G401.6 (cell line): Measurements from ENCODE around the gene TRMT112.

Source experiments
- FAIRE-seq: peaks from 2 replicates; lab custom pipeline; 2012; peaks lifted over from hg19 to GRCh38; lab: Jason Lieb, UNC

The TRMT112 gene

DNA sequence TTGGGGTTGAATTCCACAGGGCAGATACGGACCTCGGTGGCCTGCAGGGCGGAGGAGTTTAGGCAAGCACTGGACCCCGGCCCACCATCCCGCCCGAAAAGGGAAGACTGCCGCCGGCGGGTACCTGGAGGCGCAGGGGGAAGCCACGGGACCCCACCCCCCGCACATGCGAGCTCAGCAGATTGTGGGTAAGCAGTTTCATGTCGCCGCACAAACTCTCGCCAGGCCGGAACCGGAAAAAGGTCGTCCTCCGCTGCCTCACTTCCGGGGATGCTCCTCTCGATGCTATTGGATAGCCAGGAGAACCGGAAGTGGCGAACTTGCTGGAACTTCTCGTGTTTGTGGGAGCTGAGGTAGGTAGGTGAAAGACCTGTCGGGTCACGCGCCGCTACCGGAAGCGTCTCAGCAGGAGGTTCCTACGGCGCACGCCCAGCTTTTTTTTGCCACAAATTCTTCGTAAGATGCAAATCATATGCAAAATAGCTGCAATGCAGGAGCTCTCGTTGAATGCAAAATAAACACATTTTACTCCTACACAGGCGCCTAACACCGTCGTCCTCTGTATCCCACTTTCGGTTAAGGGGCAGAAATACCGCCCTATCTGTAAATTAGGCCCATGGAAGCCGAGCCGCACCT, at the start of gene TRMT112:
TSS of gene TRMT112 (minus strand) at position 235 of the 636 bp plus-strand sequence. CDS start at position 202, 33 bp downstream.
- peak; percentile 99 for FAIRE-seq

DNA sequence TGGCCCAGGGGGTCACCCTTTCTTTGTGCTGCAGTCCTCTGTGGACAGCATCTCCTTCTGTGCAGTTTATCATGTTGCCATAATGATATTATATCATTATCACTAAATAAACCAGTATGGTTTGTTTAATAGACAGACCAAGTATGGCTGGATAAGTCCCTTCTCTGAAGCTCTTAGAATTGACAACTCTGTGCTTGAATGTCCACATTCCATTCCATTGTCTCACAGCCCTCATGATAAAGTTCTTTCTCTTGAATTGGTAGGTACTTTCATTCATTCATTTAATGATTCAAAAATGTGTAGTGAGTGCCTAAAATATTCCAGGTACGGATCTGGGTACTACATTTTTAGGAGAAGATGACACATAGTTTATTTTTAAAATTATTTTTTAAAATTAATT, 49.4 kb upstream of the TRMT112 start:
- FAIRE-seq: no peak

DNA sequence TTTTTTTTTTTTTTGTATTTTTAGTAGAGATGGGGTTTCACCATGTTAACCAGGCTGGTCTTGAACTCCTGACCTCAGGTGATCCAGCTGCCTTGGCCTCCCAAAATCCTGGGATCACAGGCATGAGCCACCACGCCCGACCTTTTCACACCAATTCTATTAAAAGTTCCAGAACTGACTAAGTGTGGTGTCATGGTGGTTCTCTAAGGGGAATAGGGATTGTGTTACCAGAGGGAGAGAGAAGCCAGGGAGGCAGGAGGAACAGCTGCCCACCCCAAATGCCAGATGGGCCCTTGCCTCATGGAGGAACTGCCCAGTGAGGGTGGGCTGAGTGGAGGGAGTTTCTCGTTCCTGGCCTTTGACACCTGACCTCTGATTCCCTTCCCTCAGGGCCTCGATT, 47.6 kb upstream of the TRMT112 start:
- FAIRE-seq: no peak

DNA sequence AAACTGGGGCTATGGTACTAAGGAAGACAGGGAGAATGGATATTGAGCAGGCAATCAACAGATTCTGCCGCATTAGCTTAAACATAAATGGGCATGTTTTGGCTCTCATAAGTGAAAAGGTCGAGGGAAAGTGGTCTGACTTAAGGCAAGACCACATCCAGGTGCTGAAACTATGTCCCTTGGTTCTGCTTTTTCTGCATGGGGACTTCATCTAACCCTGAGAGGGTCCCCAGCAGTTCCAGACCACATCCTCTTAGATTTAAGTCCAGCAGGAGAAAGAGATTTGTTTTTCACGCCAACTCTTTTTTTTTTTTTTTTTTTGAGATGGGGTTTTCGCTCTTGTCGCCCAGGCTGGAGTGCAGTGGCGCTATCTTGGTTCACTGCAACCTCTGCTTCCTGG, 47.1 kb upstream of the TRMT112 start:
- no peak for FAIRE-seq

DNA sequence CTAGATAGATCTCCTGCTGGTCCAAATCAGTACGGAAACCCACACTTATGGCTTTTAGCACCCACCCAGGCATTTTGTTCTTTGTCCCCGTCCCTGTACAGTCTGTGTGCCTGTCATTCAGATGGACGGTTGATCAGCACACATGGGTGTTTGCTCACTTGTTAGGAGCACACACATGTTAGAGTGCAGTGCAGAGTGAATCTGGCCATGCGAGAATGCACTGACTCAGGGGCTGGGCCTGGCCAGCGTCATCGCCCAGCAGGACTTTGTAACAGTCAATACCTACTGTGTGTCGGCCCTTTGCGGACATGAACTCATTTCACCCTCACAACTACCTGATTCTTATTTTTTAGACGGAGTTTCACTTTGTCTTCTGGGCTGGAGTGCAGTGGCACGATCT, 45.0 kb upstream of the TRMT112 start:
- no peak for FAIRE-seq

DNA sequence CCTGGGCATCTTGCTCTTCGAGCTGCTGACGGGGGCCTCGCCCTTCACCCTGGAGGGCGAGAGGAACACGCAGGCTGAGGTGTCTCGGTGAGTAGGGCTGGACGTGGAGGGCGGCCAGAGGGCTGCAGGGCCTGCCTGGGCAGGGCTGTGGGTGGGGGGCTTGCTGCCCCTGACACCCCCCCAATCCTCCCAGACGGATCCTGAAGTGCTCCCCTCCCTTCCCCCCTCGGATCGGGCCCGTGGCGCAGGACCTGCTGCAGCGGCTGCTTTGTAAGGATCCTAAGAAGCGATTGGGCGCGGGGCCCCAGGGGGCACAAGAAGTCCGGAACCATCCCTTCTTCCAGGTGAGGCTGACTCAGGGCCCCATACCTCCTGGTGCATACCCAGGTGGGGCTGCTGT, 44.3 kb upstream of the TRMT112 start:
- no peak for FAIRE-seq

DNA sequence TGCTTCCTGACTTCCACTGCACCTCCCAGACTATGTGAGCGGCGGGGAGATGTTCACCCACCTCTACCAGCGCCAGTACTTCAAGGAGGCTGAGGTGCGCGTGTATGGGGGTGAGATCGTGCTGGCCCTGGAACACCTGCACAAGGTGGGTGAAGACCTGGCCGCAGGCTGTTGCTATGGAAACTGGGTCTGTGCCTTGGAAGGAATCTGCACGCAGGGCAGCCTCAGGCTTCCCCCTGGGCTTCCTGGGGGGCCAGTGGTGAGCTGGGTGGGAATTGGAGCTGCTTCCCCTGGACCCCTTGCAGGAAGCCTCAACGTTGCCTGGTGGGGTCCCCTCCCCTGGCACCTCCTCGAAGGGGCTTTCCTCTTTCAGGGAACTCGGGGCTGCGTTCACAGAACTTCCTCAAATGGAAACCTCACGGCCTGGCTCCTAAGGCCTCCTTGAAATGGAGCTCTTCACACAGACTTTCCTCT, 43.1 kb upstream of the TRMT112 start:
- FAIRE-seq: no peak

DNA sequence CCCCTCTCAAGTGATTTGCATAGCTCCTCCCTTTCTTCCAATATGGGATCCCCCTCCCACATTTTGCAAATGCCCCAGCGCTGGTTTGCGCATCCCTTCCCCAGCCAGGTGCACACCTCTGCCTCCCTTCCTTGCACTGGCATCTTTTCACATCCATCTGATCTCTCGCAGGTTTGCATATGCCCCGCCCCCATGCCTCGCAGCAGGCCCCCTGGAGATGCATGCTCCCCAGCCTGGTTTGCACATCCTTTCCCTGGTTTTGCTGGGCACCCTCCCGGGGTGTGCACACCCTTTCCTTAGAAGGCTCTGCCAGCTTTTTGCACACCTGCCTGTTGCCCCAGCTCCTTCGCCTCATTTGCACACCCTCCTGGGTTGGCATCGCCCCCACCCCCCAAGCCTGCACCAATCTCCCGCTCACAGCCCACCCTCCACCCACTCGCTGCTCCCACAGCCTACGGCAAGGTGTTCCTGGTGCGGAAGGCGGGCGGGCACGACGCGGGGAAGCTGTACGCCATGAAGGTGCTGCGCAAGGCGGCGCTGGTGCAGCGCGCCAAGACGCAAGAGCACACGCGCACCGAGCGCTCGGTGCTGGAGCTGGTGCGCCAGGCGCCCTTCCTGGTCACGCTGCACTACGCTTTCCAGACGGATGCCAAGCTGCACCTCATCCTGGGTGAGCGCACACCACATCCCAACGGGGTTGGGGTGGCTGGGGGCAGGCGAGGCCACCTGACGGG, 42.5 kb upstream of the TRMT112 start:
- FAIRE-seq: no peak

DNA sequence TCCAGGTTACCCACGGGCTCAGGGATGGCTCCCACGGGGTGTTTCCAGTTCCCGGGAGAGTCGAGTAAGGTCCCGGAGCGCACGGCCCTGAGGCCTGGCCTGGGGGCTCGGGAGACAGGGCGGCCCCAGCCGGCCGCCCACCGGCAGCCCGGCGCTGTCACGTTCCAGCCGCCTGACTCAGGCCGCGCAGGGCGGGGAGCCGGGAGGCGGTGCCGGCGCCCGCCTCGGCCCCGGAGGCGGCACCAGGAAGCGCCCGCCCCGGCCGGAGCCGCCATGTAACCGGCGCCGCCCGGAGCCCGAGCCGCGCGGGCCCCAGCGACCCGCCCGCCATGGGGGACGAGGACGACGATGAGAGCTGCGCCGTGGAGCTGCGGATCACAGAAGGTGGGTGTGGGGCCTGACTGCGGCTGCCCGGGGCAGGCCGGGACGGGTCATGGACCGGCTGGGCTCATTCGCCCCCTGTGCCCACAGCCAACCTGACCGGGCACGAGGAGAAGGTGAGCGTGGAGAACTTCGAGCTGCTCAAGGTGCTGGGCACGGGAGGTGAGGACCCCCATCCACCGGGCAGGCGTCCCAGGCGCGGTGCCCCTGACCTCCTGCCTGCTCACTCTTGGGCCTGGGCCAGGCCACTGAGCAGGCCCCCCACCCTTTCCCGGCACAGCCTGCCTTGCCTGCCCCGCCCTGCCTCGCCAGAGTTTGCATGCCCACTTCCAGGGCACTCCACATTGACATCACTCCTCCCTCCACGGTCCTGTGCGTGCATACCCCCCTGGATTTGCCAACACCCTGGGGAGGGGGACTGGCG, 41.8 kb upstream of the TRMT112 start, which contains the start of gene RPS6KA4:
TSS of gene RPS6KA4 (plus strand) at position 256 of the 805 bp plus-strand sequence. CDS start at position 330, 74 bp downstream.
- no peak for FAIRE-seq

DNA sequence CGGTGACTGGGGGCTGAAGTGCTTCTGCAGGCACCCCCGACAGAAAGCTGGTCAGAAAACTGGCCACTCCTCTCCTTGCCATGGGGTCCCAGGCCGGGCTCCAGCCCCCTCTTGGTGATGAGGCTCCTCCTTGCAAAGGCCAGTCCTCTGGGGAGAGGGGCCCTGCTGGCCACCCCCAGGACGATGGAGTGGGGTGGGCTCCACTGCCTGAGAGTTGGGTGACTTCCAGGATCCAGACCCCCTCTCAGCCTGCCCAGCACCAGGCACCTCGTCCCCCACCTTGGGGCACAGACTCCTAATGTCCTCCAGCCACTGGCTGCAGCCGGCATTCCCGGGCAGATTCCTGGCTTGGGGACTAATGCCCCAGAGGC, 41.2 kb upstream of the TRMT112 start:
- FAIRE-seq: no peak

DNA sequence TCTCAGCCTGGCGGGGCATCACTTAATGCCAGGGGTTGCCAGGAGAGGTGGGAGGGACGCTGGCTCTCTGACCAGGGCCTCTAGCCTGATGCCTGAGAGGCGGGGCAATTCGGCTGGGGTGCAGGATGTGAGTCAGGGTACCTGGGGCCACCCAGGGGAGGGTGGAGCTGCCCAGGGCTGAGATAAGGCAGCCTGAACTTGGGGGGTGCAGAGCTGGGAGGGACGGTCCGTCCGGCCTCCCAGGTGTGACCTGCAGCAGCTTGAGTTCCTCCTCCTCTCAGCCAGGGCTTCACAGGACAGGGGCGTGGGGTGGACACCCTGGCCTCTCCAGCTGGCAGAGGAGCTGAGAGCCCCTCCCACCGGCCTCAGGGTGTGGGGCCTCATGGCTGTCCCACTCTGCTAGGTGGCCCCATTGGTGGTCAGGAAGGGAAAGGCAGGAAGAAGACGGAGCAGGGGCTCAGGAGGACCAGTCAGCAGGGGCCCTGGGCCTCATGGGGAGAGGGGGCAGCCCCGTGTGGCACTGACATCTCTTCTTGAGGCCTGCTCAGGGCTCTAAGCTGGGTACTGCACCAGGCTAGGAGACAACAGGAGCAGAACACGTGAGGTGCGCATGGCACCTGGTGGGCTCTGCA, 40.7 kb upstream of the TRMT112 start:
- FAIRE-seq: no peak

DNA sequence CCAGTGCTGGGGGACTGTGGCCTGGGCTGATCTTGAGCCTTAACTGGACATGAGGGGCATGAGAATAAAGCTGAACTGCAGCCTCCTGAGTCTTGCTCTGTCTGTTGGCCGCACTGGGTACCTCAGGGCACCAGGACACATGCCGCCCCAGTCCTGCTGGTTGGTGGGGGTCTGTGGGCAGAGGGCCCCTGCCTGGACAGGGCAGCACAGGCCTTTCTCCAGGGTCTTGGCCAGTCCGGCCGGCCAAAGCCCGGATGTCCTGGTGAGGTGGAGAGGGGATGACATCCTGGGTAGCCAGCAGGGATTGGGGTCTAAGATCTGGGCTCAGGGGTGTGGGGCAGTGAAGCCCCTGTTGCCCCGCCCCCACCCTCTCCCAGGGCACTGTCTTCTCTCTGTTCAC, 40.1 kb upstream of the TRMT112 start:
- no peak for FAIRE-seq

DNA sequence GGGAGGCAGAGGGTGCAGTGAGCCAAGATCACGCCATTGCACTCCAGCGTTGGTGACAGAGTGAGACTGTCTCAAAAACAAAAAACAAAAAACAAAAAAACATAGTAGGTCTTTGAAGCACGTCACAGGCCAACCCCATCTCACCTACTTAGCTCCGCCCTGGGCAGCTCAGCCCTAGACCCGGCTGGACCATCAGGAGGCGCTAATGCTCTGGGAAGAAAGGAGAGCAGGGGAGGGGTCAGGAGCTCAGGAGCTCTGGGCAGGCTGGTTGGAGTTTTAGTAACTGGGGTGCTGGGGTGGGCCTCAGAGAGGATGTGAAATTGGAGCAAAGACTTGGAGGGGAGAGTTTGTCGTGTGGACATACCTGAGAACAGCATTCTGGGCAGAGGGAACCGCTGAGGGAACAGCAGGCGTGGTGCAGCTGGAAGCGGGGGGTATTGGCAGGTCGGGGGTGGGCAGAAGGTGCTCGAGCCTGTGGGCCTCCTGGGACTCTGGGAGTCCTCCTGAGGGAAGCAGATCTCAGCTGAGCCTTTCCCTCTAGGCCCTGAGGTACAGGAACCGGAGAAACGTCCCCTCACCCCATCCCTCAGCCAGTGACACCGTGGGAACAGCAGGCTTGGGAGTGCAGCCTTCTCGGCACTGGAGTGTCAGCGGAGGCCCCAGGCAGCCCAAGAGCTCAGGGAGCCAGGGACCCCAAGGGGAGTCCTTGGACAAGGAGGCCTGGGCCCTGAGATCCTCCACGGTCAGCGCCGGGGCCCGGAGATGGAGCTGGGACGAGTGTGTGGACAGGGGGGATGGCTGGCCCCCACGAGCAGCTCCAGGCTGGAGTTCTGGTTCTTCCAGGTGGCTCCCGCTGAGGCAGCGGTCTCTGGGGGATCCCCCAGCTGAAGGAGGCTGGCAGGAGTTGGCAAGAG, 39.4 kb upstream of the TRMT112 start:
- peak; percentile 97 for FAIRE-seq

DNA sequence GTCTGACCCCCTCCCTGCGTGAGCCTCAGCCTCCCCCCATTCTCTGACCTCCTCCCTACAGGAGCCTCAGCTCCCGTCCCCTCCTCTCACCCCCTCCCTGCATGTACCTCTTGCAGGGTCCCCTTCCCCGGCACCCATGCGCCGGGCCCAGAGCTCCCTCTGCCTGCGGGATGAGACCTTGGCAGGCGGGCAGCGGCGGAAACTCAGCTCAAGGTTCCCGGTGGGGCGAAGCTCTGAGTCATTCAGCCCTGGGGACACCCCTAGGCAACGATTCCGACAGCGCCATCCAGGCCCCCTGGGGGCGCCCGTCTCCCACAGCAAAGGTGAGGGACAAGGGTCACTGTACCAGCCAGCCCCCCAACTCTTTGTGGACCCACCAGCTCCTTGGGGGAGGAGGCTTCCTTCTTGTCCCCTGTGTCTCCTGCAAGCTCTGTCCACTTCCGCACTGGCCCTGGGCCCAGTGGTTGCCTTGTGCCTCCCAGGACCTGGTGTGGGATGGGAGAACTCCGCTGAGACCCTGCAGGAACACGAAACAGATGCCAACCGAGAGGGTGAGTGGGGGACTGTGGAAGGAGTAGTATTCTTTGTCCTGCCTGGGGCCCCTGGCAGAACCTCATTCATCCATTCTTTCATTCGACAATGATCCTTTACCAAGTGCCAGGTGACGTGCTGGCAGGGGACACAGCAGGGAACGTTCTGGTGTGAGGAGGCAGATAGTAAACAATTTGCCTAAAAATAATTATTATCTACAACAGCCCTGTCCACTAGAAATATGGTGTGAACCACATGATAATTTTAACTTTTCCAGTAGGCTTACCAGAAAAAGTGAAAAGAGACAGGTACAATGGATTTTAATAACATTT, 38.0 kb upstream of the TRMT112 start:
- no peak for FAIRE-seq

DNA sequence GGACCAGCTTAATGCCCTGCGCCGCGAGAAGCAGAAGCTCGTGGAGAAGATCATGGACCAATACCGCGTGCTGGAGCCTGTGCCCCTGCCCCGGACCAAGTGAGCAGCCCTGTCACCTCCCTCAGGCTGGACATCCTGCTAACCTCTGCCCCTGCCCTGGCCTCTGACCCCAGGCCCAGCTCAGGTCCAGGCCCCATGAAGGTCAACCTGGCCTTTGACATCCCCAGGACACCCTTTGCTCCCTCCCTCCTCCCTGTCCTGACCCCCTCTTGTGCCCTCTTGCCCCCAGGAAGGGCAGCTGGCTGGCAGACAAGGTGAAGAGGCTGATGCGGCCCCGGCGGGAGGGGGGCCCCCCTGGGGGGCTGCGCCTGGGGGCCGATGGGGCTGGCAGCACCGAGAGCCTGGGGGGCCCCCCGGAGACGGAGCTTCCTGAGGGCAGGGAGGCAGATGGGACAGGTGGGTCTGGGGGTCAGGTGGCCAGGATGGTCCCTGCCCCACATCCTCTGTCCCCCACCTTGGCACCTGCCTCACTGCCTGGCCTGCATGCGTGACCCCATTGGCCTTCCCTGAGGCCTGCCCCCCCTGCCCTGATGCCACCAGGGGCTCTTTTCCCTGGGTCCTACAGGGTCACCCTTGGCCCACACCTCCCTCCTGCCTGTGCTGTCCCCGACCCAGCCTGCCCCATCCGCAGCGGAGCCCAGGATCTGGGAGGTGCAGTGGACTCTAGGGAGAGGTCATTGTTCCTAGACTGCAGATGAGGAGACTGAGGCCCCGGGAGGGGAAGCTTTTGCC, 36.6 kb upstream of the TRMT112 start:
- no peak for FAIRE-seq

DNA sequence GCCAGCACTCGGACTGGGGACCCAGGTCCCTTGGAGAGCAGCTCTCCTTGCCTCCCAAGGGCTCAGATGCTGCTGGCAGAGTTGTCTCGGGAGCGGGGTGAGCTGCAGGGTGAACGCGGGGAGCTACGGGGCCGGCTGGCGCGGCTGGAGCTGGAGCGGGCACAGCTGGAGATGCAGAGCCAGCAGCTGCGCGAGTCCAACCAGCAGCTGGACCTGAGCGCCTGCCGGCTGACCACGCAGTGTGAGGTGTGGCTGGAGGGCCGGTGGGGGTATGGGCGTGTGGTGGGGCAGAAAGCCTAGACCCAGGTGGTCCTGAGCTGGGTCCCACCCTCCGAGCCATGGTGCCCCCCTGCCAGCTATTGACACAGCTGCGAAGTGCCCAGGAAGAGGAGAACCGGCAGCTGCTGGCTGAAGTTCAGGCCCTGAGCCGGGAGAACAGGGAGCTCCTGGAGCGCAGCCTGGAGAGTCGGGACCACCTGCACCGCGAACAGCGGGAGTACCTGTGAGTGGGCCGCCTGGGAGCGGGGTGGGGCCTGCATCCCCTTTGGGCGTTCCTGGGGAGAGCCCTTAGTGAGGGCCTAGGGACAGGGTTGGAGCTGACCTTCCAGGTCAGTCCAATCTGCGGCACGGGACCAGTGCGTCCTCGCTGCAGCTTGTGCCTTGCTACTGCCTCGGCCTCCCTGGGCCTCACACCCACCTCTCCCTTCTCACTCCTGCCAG, 35.8 kb upstream of the TRMT112 start:
- no peak for FAIRE-seq

DNA sequence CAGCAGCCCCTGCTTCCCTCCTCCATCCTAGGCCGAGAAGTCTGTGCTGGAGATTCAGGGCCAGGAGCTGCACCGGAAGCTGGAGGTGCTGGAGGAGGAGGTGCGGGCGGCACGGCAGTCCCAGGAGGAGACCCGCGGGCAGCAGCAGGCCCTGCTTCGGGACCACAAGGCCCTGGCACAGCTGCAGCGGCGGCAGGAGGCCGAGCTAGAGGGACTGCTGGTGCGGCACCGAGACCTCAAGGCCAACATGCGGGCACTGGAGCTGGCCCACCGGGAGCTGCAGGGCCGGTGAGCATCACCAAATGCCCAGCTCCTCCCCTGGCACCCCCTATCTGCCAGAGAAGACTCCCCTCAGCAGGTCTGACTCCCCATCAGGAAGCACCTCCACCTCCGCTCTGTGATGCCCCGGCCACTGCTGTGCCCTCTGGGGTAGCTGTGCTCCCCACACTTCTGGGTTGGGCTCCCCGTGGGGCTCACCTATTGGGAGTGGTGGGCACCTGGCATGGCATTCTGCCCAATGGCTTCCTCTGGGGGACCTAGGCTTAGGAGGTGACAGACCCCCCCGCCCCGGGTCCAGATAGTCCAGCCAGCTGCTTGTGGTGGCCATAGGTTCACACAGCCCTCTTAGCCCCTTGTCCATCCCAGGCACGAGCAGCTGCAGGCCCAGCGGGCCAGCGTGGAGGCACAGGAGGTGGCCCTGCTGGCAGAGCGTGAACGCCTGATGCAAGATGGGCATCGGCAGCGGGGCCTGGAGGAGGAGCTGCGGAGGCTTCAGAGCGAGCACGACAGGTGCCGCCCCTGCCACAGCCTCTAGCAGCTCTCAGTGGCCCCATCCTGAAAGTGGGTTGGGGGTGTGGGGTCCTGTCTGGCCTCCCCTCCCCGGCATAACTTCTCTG, 35.0 kb upstream of the TRMT112 start:
- FAIRE-seq: no peak

DNA sequence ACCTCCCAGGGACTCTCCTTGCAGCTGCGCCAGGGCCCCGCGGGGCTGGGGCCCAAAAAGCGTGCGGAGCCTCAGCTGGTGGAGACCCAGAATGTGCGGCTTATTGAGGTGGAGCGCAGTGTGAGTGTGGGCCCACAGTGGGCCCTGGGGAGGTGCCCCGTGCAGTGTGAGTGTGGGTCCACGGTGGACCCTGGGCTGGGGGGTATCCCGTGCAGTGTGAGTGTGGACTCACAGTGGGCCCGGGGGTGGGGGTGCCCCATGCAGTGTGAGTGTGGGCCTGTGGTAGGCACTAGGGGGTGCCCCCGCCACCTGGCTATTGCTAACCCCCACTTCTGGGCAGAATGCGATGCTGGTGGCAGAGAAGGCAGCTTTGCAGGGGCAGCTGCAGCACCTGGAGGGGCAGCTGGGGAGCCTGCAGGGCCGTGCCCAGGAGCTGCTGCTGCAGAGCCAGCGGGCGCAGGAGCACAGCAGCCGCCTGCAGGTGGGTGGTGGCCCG, 33.8 kb upstream of the TRMT112 start:
- FAIRE-seq: no peak
